Fibroblast of skin of right biceps (primary cell): Measurements from ENCODE around the gene MED16.
"Not testable (repeated sequence)": the region's sequence is repeated elsewhere in the genome, so short reads cannot be mapped to it uniquely, and the experiment has no call there.

Experiments used
- DNase-seq: peaks from one replicate; pipeline ENCODE4 v3.0.0-alpha.2; 2013

MED16 gene

GRCh38 chr19:885536-886224, 7.3 kb downstream of the MED16 start:
- DNase-seq: no peak

- DNase-seq: no peak
These were observed 8.4 kb downstream of the MED16 start for GRCh38 chr19:884420-885211.

DNA sequence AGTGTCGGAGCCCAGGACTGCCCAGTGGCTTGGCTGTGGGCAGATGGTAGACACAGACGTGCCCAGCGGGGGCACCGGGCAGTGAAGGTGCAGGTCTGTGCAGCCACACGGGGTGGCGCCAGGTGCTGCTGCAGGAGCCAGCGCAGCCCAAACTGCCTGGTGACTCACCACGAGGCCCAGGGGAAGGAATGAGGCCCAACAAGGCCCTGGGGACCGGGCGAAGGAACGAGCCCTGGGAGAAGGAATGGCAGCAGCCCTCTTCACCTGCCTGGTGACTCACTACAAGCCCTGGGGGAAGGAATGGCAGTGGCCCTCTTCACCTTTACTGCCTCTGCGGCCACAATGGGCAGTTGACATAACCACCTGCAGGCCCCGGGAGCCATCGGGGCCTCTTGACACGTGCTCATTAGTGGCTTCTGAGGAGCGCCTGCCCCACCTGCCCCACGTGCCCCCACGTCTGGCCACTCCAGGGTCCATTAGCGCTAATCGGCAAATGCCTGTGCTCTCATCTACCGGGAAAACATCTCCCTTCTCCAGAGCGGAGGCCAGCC, 9.3 kb downstream of the MED16 start:
- DNase-seq: no peak

- DNase-seq: no peak
These were observed 10.0 kb downstream of the MED16 start for GRCh38 chr19:882871-883497.

GRCh38 chr19:881385-882071, 11.5 kb downstream of the MED16 start:
- DNase-seq: no peak

DNA sequence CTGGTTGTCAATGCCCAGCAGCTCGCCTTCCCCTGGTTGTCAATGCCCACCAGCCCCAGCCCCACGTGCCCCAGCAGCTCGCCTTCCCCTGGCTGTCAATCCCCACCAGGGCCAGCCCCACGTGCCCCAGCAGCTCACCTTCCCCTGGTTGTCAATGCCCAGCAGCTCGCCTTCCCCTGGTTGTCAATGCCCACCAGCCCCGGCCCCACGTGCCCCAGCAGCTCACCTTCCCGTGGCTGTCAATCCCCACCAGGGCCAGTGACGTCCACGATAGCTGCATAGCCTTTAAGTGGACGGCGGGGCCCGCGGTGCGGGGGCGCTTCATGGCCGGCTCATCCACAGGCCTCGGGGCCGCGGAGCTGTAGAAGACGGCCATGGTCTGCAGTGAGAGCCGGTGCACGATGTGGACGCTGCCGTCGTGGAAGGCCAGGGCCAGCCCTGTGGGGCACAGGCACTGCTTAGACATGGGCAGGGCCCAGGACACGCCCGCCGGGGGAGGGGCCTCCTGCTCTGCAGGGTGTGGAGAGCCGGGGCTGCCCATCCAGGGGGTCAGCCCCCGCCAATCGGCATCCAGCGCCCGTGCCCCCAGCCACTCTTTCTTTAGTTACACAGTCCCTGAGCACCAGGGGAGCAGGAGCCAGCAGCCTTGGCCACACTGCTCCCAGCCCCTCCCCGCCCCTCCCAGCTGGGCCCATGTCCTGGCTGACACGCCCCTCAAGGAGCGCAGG, 13.1 kb downstream of the MED16 start:
- DNase-seq: no peak

GRCh38 chr19:878751-879561, 14.0 kb downstream of the MED16 start:
- not testable (repeated sequence) for DNase-seq

DNA sequence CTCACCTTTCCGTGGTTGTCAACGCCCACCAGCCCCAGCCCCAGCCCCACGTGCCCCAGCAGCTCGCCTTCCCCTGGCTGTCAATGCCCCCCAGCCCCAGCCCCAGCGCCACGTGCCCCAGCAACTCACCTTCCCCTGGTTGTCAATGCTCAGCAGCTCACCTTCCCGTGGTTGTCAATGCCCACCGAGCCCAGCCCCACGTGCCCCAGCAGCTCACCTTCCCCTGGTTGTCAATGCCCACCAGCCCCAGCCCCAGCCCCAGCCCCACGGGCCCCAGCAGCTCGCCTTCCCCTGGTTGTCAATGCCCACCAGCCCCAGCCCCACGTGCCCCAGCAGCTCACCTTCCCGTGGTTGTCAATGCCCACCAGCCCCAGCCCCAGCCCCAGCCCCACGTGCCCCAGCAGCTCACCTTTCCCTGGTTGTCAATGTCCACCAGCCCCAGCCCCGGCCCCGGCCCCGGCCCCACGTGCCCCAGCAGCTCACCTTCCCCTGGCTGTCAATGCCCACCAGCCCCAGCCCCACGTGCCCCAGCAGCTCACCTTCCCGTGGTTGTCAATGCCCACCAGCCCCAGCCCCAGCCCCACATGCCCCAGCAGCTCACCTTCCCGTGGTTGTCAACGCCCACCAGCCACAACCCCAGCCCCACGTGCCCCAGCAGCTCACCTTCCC, 14.9 kb downstream of the MED16 start:
- DNase-seq: not testable (repeated sequence)

DNA sequence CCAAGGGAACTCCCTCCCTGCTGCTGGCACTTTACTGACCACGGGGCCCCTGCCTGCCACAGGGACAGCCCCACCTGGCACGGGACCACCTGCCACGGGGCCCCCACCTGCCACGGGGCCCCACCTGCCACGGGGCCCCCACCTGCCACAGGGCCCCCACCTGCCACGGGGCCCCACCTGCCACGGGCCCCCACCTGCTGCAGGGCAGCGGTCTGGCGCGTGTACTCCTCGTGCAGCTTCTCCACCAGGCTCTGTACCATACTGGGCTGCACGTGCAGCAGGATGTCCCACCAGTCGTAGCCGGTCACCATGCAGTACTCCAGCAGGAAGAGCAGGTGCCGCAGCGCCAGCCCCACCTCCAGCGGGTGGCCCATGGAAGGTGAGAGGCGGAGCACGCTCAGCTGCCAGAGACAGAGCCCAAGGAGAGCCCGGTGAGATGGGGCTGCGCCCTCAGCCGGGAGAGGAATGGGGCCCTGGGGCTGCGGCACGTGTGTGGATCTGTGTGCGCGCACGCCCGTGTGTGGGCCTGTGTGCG, 16.1 kb downstream of the MED16 start:
- DNase-seq: no peak

GRCh38 chr19:876089-876488, 16.9 kb downstream of the MED16 start:
- DNase-seq: no peak

GRCh38 chr19:875265-875879, 17.6 kb downstream of the MED16 start:
- DNase-seq: no peak

DNA sequence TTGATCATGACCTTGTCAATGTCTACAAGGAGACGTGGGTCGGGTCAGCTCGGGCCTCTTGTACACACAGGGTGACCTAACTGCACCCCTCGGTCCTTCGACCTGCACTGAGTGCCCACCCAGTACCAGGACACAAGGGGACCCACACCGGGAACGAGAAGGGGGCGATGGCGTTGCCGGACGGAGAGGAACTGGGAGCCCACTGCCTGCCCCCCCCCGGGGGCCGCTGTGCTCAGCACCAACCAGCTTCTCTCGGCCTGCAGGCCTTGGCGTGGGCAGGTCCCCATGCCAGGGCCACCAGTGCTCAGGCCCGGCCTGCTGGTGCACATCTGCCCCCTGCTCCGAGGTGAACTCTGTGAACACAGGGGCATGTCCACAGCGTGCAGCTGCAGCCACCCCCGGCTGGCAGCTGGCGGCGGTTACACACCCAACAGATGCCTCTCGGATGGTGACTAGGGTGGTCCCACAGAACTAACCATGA, 19.4 kb downstream of the MED16 start:
- DNase-seq: no peak

DNA sequence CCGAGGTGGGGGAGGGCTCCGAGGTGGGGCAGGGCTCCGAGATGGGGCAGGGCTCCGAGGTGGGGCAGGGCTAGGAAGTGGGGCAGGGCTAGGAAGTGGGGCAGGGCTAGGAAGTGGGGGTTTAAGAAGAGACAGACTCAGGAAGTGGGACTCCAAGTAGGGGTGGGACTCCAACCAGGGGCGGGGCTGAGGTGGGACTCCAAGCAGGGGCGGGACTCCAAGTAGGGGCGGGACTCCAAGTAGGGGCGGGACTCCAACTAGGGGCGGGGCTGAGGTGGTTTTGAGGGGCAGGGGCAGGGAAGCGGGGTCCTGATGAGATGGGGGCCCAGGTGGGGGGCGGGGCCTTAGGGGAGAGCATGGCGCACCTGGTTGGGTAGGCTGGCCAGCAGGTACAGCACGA, 19.9 kb downstream of the MED16 start:
- peak; percentile 73 for DNase-seq

DNA sequence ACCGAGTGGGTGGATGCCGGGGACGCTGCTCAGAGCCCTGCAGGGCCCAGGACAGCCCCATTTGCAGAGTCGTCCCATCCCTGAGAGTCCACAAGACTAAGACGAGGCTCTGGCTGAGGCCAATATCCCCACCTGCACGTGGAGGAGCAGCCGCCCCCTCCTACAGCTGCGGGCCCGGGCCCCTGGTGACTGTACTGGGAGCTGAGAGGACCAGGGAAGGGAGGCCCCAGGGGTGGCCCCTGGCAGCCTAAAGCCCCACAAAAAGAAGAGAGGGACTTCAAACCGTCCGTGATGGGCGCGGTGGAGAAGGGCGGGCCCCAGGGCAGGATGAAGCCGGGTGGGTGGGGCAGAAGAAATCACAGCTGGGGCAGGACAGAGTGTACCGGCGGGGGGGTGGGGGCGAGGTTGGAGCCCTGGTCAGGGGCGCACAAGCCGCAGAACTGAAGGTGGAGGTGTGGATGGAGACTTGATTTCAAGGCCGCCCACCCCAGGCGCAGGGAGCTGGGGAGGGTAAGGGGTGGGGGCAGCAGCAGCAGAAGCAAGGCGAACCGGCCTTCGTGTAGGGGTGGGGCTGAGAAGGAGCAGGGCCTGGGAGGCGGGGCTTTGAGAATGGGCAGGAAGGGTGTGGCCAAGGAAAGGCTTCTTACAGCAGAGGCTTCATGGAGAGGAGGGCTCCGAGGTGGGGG, 20.6 kb downstream of the MED16 start:
- peak; percentile 79 for DNase-seq

DNA sequence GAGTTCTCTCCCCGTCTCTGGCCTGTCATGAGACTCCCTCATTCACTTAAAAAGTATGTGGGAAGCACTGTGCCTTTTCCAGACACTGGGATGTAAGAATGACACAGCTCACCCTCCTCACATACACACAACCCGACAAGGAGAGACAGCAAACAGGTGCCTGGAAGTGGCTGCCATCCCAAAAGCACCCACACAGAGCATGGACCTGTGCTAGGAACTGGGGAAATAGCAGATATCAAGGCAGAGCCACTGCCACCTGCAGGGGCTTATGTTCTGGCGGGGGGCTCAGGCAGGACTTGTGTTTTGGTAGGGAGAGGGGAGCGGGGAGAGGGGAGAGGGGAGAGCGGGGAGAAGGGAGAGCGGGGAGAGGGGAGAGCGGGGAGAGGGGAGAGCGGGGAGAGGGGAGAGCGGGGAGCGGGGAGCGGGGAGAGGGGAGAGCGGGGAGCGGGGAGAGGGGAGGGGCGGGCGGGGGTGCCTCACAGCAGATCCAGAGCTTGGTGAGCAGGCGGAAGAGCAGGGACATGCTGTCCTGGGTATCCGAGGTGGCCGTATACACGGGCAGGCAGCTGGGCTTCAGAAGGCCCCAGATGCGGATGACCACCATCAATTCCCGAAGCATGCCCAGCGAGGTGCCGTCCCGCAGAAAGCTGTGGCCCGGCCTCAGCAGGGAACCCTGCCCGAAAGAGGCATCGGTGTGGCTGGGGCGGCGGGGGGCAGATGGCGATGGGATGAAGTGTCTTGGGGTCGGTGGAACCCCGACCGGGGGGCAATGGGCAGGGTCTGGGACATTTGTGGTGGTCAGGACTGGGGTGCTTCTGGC, 21.3 kb downstream of the MED16 start:
- no peak for DNase-seq

DNA sequence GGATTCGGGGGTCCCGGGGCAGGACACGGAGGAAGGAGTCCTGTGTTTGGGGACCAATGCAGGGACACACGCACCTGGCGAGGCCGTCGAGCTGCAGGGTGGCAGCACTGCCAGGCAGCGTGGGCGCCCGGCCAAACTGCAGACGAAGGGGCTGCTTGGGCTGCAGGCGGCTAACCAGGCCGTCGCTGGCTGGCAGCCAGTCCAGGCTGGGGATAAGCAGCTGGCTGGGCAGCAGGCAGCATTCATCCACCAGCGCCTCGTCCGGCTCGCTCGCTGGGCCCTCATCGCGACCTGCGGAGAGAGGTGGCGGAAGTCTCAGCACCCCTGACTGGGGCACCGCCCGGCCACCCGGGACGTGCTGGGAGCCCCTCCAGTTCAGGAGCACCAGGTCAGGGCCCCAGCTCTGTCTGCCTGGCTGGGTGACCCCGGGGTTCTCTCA, 22.0 kb downstream of the MED16 start:
- DNase-seq: no peak

- DNase-seq: no peak
These were observed 22.7 kb downstream of the MED16 start for GRCh38 chr19:870314-870713.
